GM19043 (cell line): ENCODE measurements around the gene TENM4.

Experiments
- ATAC-seq: cut with Tn5 transposase; IDR thresholded peaks from one replicate; pipeline ENCODE4 v1.9.1; 2021; ENCODE audit warnings: low read depth; ENCODE audit not compliant: unreplicated experiment

TENM4 gene

GRCh38 chr11:78807351-78807750 lies 633.5 kb downstream of the TENM4 start:
- no peak for ATAC-seq

GRCh38 chr11:78806214-78807004 lies 634.4 kb downstream of the TENM4 start:
- no peak for ATAC-seq

DNA sequence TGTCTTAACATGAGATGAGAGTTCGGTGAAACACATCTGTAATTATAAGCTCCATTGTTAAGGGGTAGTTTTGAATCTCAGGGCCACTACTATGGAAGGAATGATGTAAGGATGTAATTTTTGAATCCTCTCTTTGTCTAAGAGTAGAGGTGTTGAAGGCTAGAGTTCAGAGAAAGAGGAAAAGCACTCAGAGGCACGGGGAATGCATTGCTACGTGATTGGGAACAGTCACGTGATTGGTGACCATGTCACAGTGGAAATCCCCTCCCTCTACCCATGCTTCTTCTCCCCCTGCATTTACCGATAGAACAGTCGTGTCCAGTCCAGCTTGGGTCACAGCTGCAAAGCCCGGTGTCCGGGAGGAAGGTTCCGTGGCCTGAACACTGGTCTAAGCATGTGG lies 635.8 kb downstream of the TENM4 start:
- no peak for ATAC-seq

DNA sequence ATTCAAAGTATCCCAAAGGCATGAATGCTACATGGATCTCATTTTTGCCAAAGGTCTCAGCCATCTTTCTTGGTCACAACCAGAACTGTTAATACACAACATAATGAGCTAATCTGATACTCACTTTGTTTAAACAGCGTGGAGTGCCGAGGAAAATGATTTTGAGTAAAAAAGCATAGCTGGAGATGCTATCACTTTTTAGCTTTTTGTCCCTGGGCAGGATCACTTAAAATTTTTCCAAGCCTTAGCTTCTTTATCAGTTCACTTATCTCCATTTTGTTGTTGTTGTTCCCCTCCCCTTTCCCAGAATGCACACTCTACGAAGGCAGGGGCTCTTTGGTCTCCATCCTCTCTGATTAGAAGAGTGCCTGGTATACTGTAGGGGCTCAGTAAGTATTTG lies 636.8 kb downstream of the TENM4 start:
- ATAC-seq = no peak

- no peak for ATAC-seq
Observed at GRCh38 chr11:78802058-78802761, 638.6 kb downstream of the TENM4 start.

- no peak for ATAC-seq
Observed at GRCh38 chr11:78801161-78801884, 639.5 kb downstream of the TENM4 start.

- ATAC-seq = no peak
Observed at GRCh38 chr11:78800756-78801155, 640.1 kb downstream of the TENM4 start.

- ATAC-seq = no peak
Observed at GRCh38 chr11:78800096-78800690, 640.6 kb downstream of the TENM4 start.

GRCh38 chr11:78798663-78799062 lies 642.2 kb downstream of the TENM4 start:
- no peak for ATAC-seq

DNA sequence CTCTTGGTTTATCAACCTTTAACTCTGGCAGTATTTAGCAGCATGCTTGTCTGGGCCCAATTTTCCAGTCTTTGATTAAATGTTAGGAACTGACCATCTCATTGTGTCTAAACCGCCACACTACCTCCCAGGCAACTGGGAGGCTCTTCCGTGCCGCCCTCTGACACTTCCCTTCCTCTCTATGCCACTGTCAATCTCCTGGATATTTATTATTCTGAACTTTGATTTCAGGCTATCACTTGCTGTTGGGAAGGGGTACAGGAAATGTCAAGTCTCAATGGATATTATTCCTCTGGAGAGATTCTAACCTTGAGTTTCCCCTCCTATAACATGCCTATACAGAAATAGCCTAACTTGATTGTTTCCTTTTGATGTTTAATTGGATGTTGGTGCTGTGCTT lies 643.3 kb downstream of the TENM4 start:
- no peak for ATAC-seq

DNA sequence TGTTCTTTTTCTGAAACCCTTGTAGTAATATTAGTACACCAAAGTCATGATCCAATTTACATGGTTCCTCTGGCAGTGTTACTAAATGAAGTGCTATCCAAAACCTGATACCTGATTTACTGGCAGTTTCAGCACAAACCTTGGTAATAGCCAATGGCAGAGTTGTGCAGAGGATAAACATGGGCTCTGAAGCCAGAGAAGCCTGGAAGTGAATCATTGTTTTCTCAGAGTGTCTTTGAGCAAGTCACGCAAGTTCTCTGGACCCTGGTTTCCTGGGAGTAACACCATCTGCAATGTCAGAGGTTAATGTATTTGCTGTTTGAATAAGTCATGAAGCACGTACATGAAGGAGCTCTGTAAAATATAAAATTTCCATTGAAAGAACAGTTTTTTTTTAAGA lies 643.9 kb downstream of the TENM4 start:
- no peak for ATAC-seq

- ATAC-seq = no peak
Observed at GRCh38 chr11:78795621-78796261, 645.1 kb downstream of the TENM4 start.

DNA sequence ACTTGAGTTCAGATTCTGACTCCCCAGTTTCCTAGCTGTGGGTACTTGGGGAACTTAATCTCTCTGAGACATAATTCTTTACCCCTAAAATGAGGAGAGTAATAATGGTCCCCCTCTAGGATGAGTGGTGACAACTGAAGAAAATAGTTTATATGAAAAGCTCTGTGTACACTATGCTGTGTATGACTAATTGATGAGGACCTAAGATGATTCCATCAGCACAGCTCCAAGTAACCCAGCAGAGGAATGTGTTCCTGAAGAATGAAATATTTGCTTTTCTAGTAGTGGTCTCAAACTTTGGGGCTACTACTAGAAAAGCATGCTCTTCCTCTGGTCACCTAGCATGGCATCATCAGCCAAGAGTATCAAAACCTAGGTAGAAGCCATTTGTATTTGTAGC lies 648.9 kb downstream of the TENM4 start:
- ATAC-seq = no peak

GRCh38 chr11:78791254-78791653 lies 649.6 kb downstream of the TENM4 start:
- ATAC-seq = no peak

GRCh38 chr11:78790784-78791183 lies 650.0 kb downstream of the TENM4 start:
- ATAC-seq = no peak

- ATAC-seq = no peak
Observed at GRCh38 chr11:78789375-78789774, 651.5 kb downstream of the TENM4 start.

DNA sequence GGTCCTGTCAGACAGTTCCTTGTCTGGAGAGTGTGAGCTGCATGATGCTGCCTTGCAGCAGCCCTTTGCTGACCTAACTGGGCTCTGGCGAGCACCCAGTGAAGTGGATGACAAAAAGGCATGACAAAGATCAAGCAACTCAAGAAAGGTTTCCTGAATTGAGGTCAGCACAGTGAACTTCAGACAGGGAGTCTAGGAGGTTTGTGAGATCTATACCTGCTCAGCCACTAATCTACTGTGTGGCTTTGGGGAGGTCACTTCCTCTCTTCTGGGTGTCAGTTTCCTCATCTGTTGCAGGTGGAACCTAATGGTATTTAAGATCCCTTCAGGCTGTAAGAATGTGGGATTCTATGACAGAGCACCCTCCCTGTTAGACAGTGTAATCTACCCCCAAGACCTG lies 652.3 kb downstream of the TENM4 start:
- ATAC-seq = no peak

GRCh38 chr11:78787696-78788095 lies 653.1 kb downstream of the TENM4 start:
- no peak for ATAC-seq

DNA sequence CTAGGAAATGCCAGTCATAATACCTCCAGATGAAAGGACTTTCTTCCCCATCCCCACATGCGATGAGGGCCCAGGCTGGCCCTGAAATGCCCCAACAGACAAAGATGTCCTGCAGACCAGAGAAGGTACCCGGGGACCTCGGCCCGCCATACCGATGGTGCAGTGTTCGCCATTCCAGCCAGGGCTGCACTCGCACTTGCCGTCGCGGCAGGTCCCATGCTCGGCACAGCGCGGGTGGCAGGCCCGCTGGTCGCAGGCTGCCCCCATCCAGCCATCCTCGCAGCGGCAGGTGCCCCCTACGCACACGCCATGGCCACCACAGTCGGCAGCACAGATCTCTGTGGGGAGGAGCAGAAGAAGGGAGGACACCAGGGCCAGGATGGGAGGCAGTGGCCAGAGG lies 654.1 kb downstream of the TENM4 start:
- no peak for ATAC-seq

GRCh38 chr11:78786086-78786485 lies 654.7 kb downstream of the TENM4 start:
- no peak for ATAC-seq
